ENCODE data around the gene KHK.

- TF ChIP-seq CTCF (IDR thresholded peaks at IDR 0.05) (no peak), POLR2A (IDR thresholded peaks at IDR 0.05) (no peak), EP300 (IDR thresholded peaks at IDR 0.05) (no peak), POLR2AphosphoS5 (IDR thresholded peaks at IDR 0.05) (no peak)
Observed at GRCh38 chr2:27149570-27150405, 63.2 kb downstream of the KHK start.
